CD4-positive, alpha-beta T cell treated with Interleukin-21 for 1 hour (primary cell): ENCODE measurements around the gene PDLIM4.

ENCODE experiments used
- DNase-seq: peaks from one replicate; pipeline ENCODE4 v3.0.0-alpha.2; 2020

Gene PDLIM4

DNA sequence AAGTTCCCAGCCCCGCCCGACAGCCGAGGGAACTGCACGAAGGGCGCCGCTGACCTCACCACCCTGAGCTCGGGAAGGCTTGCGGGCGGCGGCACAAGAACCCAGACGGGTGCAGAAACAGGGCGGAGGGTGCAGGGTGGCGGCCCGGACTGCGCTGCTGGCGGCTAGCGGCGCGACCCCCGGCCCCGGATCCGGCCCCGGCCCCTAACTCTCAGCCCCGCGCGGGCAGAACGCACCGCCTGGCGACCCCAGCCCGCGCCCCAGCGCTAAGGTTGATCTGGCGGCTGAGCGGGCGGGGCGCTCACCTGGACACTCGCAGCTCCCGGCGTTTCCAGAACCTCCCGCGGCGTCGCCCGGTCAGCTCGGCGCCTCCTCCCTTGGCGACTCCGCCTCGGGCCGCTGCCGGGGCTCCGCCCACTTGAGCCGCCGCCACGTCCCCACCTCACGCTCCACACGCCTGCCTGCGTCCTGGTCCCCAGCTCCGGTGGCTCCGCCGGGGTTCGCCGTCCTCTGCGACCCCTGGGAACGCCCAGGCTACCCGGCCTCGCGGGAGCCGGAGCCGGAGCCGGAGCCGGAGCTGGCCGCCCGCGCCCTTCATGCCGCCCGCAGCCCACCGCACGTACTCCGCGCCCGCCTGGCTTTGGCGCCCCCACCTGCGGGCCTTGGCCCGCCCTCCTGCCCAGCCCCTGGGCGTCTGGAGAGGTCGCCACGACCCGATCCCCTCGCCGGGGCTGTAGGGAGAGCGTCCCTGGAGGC is 29.8 kb upstream of the PDLIM4 start, which contains the start of gene P4HA2:
Gene P4HA2 (minus strand): TSS at position 369 of the 756 bp plus-strand sequence. CDS start 9,227 bp downstream, outside the sequence.
- DNase-seq, result peak; percentile 39

DNA sequence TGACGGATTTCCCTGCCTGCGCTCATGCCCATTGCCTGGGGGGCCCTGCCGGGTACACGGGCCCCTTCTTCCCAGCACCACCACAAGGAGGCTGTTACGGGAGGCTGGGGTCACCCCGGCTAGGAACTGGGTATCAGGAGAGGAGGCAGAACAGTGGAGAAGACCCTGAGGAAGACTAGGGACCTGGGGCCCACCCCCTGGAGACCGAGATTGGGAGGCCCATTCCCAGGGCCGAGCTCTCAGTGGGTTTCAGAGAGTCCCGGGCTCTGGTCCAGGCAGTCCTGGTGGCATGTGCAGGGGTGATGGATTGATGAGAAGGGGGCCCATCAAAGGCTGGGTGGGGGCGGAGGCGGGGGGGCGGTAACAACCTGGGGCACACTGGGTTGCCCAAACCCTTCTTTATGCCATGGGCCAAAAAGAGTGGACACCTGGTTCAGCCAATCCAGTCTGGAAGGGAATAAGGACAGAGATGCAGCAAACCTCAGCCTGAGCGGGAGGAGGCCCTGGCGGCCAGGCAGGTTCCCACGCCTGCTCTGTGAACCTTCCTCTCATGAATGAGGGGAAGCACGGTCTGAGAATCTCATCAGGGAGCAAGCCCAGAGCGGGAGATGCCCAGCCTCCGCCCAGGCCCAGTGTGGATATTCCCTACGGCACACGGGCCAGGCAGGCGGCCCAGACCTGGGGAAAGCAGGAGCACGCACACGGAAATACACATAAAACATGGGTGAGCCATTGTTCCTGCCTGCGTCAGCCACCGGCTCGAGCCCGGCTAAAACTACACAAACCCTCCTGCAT is 29.1 kb upstream of the PDLIM4 start:
- DNase-seq, result no peak

DNA sequence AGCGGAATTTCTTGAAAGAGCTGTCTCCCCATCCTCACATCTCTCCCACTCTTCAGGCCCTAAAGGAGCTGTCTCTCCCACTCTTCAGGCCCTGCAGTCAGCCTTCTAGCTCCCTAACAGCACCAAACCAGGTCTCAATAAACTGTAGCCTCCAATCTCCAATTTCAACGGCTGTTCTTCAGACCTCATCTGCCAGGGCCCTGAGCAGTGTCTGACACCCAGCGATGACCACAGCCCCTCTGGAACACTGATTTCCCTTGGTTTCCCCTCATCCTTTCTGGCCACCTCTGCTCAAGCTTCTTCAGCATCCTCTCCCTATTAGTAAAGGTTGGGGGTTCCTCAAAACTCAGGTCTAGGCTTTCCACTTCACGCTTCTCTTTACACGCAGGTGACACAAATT is 28.3 kb upstream of the PDLIM4 start:
- DNase-seq, result no peak

DNA sequence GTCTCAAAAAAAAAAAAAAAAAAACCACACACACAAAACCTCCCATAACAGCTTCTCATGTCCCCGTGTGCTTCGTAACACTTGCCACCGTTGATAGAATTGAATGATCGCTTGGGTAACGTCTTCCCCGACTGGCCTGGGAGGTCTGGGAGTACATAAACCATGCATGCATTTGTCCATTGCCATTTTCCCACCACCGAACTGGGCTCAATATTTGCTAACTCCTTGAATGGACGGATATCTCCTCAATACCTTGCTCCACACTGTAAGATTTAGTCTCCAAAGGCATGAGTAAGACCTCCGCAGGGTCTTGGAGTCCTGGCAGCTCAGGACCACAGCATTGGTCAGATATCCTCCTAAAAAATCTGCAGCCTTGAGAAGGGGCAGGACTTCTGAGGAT is 26.6 kb upstream of the PDLIM4 start:
- DNase-seq, result no peak

DNA sequence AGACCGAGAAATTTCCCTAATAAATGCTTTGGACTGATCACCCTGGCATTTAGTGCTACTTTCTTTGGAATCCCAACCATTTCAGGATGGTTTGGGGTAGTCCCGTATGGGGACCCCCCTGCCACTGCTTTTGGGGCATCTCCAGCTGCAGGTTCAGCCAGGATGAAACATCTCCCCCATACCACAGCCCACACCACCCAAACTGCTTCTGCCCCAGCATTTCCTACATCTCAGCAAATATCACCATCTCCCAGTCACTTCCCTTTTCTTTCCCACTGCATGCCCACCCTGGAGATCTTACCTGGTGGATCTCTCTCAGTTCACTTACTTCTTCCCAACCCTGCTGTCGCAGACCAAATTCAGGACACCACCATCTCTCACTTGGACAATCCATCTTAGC is 25.0 kb upstream of the PDLIM4 start:
- DNase-seq, result no peak

DNA sequence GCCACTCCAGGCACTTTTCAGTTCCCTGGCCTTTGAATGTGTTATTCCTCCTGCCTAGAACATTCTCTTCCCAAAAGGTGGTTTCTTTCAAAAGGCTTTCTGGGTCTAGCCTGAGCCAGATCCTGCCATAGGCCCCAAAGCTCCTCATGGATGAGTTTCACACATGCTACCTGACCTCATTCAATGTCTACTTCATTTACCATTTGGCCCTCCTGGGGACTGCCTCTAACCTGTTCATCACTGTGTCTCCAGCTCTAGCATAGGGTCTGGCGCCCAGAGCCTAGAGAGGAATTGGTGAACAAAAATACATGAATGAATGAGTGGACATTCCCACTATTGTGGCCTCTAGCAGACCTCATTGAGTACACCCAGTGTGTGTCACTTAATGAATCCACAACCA is 24.4 kb upstream of the PDLIM4 start:
- no peak for DNase-seq

DNA sequence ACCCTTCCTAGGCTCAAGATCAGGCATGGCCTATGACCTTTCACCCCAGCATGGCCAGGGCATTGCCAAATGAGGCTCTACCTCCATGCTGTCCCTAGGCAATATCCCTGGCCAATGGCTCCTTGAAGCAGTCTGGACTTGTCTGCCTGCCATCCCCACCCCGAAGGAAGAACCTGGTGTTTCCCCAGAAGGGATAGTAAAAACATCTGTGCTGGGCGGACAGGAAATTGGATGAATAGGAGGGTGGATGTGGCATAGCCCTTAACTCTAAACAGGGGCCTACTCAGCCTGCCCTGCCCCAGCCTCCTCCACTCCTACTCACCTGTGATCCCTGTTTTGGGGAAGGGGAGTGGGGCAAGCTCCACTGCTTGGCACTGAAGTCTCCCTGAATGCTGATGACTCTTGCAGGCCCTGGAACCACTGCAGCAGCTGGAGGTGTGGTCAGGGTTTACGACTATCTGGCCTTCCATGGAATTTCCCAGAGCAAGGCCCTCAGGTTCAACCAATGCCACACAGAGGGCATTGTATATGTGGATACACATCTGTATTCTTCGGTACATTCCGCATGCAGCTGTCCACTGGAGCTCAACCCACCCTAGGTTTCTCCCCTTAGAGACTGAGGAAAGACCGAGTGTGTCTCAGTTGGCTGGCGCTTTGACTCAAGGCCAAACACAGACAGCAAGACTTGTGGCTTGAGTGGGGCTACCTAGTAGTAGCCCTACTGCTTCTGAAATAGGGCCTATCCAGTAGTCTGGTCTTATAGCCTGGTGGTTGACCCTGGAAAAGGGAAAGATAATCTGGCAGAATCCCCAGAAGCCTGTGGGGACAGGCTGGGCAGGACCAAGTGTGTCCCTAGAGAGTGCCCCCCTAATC is 23.4 kb upstream of the PDLIM4 start:
- no peak for DNase-seq

DNA sequence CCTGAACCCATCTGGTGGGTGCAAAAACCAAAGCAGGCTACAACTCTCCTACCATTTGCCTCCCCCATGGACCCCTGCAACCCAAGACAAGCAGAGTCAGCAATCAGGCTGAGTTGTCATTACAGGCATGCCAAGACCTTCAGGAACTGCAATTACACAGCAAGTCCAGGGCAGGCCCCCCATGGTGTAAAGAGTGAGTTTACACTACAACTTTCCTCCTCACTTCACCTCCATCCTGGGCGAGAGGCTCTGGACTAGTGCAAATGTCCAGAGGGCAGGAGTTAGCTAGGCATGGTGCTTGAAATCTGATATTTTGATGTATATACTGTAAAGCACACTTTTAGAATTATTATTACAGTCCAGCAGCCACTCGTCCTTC is 22.8 kb upstream of the PDLIM4 start:
- no peak for DNase-seq

DNA sequence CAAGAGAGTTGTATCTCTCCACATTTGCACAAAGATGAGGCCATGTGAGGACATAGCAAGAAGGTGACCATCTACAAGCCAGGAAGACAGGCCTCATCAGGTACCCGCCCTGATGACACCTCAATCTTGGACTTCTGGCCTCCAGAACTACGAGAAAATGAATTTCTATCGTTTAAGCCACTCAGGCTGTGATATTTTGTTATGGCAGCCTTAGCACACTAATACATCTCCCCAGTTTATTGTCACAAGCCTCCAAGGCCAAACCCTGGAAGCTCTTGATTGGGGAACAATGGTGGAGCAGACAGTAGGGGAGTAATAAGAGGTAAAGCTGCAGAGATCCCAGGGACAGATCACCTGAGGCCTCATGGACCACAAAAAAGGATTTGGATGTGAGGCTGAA is 22.2 kb upstream of the PDLIM4 start:
- no peak for DNase-seq

DNA sequence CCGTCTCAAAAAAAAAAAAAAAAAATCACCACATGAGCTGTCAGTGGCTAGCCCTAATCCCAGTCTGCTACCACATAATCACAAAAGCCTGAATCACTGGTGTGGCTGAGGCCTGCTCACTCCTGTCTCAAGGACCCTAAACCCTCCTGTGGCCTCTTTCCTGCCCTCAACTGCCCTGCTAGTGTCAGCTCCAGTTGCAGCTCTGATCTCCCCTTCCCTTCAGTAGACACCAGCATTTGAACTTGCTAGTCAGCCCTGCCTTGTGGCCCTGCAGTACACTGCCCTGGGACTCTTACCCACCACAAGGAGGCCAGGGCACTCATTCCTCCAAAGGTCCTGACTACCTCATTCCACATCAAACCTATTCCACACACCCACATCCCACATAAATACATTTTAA is 20.4 kb upstream of the PDLIM4 start:
- DNase-seq, result no peak

DNA sequence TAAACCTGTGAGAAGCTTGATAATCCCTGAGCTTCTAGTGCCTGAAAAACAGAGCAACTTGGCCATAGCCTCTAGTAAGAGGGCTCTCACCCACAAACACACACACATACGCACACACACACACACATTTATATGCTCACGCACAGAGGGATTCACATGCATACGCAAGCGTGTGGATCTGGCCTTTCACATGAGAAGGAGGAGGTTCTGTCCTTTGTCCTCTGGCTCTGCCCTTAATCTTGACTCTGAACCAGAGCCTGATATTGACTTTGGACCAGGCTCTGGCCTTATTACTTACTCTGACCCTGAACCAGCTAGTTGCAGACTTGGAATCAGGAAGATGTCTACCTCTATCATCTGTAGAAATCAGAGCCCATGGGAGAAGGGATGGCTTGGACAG is 19.8 kb upstream of the PDLIM4 start:
- no peak for DNase-seq

DNA sequence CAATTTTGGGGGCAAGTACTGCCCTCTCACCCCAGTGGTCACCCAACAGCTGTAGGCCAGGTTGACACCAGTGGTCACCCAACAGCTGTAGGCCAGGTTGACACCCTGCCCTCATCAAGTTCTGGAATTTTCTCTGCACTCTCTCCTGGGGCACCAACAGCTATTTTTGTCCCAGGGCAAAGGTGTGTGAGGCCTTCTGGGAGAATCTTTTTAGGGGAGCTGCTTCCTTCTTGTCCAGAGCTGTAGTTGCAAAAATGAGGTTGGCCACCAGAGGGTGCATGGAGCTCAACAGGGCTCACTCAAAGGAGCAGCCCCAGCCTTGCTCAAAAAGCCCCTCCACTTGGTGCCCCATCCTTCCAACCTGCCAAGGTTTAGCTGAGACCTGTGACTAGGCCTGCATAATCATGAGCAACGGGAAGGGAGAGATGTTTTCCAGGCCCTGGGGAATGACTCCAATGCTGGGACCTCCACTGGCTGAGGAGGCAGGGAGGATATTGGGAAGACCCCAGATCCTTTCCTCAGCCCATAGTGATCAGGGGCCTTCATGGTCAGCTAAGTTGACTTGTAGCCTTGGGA is 19.2 kb upstream of the PDLIM4 start:
- DNase-seq, result peak; percentile 69

DNA sequence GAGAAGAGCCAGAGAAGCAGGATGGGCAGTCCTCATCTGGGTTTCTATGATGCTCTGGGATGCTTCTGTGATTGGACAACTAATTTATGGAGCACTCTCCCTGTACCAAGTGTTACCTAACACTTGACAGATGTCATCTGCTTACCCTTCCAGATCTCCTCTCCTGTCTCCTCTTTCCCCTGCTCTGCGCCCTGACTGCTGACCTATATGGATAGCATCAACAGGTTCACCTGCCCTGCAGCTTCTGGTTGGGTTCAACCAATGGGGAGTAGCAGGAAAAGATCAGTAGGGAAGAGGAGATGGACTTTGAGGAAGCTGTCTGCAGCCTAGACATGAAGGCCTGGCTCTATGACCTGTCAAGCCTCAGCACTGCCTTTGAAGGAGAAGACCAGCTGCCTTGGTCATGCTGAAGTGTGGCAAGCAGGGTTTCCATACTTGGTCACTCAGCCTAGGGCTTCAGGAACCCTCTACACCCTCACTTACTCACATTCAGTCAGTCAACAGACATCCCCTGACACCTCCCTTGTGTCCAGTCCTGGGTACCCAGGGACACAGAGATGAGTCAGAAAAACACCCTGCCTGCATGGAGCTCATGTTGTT is 18.5 kb upstream of the PDLIM4 start:
- no peak for DNase-seq

DNA sequence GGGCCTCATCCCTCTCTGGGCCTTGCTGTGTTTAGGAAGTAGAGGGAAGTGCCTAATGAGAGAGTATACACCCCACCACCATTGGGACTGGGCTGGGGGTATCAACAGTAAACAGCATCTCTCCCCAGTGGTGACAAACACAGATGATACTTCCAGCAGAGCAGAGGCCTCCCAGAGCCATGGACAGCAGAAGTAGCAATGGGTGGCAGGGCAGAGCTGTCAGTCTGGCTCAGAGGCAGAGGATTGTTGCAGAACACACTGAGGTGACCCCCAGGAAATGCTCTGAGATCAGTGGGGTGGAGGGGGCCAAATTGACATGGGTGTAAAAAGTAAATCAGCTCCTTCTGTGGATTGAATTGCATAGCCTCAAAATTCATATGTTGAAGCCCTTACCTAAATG is 17.7 kb upstream of the PDLIM4 start:
- DNase-seq, result no peak

DNA sequence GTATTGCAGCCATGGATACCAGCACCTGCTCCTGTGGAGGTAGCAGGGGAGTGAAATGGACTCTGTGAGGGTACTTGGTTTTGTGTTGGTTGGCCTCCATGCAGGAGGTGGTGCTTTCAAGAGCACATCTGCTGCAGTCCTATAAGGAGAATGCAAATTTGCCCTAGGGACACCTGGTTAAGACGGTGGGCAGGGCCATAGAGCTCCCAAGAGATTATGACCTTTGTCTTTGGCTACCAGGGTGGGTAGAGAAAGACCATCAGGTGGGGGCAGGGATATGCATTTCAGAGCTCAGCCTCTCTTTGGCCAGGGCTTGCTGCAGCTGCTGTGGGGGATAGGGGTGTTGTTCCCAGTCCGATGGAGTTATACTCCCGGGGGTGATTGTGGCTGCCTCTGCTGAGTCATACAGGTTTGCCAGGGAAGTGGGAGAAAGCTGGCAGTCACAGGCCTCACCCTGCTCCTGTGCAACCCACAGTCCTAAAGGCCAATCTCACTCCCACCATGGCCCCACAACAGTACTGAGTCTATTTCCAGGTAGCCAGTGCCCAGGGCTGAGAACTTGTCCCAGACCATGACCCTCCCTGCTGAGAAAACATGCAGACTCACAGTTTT is 14.0 kb upstream of the PDLIM4 start:
- DNase-seq, result no peak

DNA sequence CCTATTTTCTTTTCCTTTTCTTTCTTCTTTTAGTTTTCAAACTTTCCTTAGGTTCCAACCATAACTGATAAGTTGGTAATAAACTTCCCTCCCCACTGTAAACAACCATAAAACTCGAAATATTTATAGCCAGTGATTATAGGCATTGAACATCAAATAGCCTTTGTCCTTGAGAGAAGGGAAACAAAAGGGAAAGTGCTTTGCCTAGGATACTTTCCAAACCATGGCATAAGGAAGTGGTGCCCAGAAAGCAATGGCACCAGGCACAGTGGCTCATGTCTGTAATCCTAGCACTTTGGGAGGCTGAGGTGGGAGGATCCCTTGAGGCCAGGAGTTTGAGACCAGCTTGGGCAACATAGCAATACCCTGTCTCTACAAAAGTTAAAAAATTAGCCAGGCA is 11.9 kb upstream of the PDLIM4 start:
- no peak for DNase-seq

DNA sequence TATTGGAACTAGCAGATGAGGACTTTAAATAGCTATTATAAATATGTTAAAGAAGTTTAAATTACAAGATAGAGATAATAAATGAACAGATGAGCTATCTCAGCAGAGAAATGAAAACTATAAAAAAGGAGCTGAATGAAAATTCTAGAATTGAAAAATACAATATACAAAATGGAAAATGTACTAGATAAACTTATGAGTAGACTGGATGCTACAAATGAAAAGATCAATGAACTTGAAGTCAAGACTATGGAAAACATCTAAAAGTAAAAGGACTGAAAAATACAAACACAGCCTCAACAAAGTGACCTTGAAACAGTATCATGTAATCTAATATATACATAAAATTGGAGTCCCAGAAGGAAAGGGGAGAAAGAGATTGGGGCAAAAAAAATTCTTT is 10.7 kb upstream of the PDLIM4 start:
- no peak for DNase-seq

DNA sequence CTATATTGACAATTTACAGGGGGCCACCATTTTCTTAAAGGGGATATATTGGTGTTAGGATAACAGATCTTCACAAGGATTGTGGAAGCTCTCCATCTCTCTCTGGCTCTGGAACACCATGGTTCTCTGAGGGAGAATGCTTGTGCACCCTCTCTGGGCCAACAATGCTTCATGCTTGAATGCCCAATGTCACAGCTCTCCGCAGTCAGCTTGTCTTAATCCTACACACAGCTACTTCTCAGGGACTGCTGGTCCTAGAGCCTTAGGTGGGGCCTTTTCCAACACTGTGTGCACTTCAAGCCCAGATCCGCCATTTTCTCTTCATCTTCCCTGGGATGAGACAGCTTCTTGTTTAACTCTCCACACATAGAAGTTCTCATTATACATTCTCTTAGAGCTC is 6.9 kb upstream of the PDLIM4 start:
- DNase-seq, result no peak

DNA sequence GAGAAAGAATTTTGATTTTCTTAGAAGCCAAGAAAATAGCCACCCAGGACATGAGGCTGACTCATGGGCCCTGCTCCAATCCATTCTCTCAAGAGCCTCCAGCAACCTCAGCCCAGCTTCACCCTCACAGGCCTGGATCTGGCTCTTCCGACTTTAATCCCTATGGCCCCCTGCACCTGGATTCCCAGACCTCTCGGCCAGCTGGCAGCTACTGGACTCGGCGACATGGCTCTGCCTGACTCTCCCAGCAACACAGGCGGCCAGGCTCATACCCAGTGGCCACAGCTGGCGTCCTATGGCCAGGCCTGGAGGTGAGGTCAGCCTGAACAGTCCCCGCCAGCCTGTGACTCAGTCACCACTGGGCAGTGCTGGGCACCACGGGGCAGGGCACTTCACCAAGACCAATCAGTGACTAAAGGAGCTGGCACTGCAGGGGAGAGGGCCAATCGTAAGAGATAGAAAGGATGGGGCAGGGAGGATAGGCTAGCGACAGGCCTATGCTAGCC is 6.2 kb upstream of the PDLIM4 start:
- no peak for DNase-seq

DNA sequence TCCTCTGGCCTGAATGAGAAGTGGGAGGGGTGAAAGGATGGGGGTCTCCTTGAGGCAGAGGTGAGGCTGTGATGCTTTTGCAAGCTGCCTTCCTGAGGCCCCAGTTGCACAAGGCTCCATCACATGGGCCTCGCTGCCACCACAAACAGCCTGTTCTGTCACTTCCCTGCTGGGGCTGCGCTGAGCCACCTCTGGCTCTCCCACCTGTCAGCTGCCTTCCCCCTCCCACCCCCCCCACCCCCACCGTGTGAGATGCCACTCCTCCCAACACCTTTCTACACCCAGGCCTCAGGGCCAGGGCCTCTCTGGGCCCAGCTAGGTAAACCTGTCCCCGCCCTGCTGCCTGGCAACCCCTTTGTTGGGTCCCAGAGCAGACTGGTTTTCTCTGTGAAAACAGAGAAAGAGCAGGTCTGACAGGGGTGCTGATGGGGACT is 4.5 kb upstream of the PDLIM4 start:
- DNase-seq, result no peak

DNA sequence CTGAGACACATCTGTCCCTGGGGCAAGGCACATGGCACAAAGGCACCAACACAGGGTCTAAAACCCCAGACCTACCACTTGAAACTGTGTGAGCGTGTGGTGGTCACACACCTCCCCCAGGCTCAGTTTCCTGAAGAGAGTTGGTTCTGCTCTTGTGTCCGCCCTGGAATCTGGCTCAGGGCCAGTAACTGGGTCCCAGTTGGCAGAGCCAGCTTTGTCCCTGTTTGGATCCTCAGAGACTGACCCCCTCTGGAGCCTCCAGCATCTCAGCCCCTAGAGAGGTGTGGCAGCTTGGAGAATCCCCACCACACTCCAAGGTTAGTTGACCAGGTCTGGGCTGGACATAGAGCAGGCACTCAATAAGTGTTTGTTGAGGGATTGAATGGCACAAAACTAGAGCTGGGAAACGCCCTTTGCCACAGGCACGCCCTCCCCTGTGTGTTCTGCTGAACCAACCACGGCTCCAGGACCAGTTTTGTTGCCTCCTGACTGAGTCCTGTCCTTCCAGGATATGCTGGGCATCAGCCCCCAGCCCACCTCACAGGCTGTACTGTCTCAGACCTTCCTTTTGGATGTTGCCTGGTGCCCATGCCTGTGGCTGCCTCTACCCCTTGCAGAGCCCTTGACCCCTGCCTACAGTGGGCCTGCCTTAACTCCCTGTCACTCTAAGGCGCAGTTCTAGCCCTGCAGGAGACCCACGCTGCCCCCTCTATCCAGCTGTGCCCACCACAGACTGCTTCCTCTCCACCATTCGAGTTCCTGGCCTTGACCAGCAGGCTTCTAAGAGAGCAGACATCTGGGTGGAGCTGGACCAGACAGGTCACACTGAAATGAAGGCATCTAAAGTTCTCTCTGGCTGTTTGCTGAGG is 3.8 kb upstream of the PDLIM4 start:
- DNase-seq, result no peak
